ENCODE results near the gene ZNG1B.
"Not testable (repeated sequence)": the region's sequence is repeated elsewhere in the genome, so short reads cannot be mapped to it uniquely, and the experiment has no call there.

ZNG1B gene

GRCh38 chr2:113499019-113499885 lies 61.8 kb downstream of the ZNG1B start:
- H3K9me3 ChIP-seq (ENCODE audit: control insufficient read depth, insufficient read depth, low read length): not testable (repeated sequence)

GRCh38 chr2:113499886-113500722 lies 62.6 kb downstream of the ZNG1B start:
- not testable (repeated sequence) for H3K4me1 ChIP-seq (ENCODE audit: insufficient read depth, low read length); H3K9me3 ChIP-seq (ENCODE audit: control insufficient read depth, insufficient read depth, low read length); H3K9ac ChIP-seq (ENCODE audit: low read depth, low read length); H3K36me3 ChIP-seq (ENCODE audit: insufficient read depth, low read length)

More at GRCh38 chr2:113499019-113499885, 61.8 kb downstream of the ZNG1B start:
- H3K9ac ChIP-seq (ENCODE audit: low read depth, low read length); H3K4me1 ChIP-seq (ENCODE audit: insufficient read depth, low read length); H3K36me3 ChIP-seq (ENCODE audit: insufficient read depth, low read length): not testable (repeated sequence)

GRCh38 chr2:113500723-113501038 lies 63.2 kb downstream of the ZNG1B start:
- not testable (repeated sequence) for H3K36me3 ChIP-seq (ENCODE audit: insufficient read depth, low read length); H3K9me3 ChIP-seq (ENCODE audit: control insufficient read depth, insufficient read depth, low read length); H3K9ac ChIP-seq (ENCODE audit: low read depth, low read length); H3K4me1 ChIP-seq (ENCODE audit: insufficient read depth, low read length)

GRCh38 chr2:113502216-113503093 lies 65.0 kb downstream of the ZNG1B start:
- H3K9ac ChIP-seq (ENCODE audit: low read depth, low read length); H3K4me1 ChIP-seq (ENCODE audit: insufficient read depth, low read length); H3K9me3 ChIP-seq (ENCODE audit: control insufficient read depth, insufficient read depth, low read length); H3K36me3 ChIP-seq (ENCODE audit: insufficient read depth, low read length): not testable (repeated sequence)

- not testable (repeated sequence) for H3K9me3 ChIP-seq (ENCODE audit: control insufficient read depth, insufficient read depth, low read length); H3K36me3 ChIP-seq (ENCODE audit: insufficient read depth, low read length); H3K4me1 ChIP-seq (ENCODE audit: insufficient read depth, low read length)
- H3K9ac ChIP-seq (ENCODE audit: low read depth, low read length): peak overlapping the region; percentile 28; the same call in 1 of the 2 replicates
Measured at GRCh38 chr2:113503094-113504042, 65.9 kb downstream of the ZNG1B start.

GRCh38 chr2:113504081-113504480 lies 66.6 kb downstream of the ZNG1B start:
- not testable (repeated sequence) for H3K9ac ChIP-seq (ENCODE audit: low read depth, low read length); H3K36me3 ChIP-seq (ENCODE audit: insufficient read depth, low read length); H3K9me3 ChIP-seq (ENCODE audit: control insufficient read depth, insufficient read depth, low read length); H3K4me1 ChIP-seq (ENCODE audit: insufficient read depth, low read length)

- not testable (repeated sequence) for H3K4me1 ChIP-seq (ENCODE audit: insufficient read depth, low read length); H3K9ac ChIP-seq (ENCODE audit: low read depth, low read length); H3K36me3 ChIP-seq (ENCODE audit: insufficient read depth, low read length); H3K9me3 ChIP-seq (ENCODE audit: control insufficient read depth, insufficient read depth, low read length)
Measured at GRCh38 chr2:113507394-113508140, 70.1 kb downstream of the ZNG1B start.

GRCh38 chr2:113508187-113508586 lies 70.7 kb downstream of the ZNG1B start:
- not testable (repeated sequence) for H3K9ac ChIP-seq (ENCODE audit: low read depth, low read length); H3K4me1 ChIP-seq (ENCODE audit: insufficient read depth, low read length); H3K9me3 ChIP-seq (ENCODE audit: control insufficient read depth, insufficient read depth, low read length); H3K36me3 ChIP-seq (ENCODE audit: insufficient read depth, low read length)

GRCh38 chr2:113510913-113511312 lies 73.4 kb downstream of the ZNG1B start:
- H3K36me3 ChIP-seq (ENCODE audit: insufficient read depth, low read length); H3K9me3 ChIP-seq (ENCODE audit: control insufficient read depth, insufficient read depth, low read length); H3K9ac ChIP-seq (ENCODE audit: low read depth, low read length); H3K4me1 ChIP-seq (ENCODE audit: insufficient read depth, low read length): not testable (repeated sequence)

- not testable (repeated sequence) for H3K9me3 ChIP-seq (ENCODE audit: control insufficient read depth, insufficient read depth, low read length); H3K36me3 ChIP-seq (ENCODE audit: insufficient read depth, low read length); H3K9ac ChIP-seq (ENCODE audit: low read depth, low read length); H3K4me1 ChIP-seq (ENCODE audit: insufficient read depth, low read length)
Measured at GRCh38 chr2:113511859-113512258, 74.4 kb downstream of the ZNG1B start.

GRCh38 chr2:113515457-113515856 lies 78.0 kb downstream of the ZNG1B start:
- not testable (repeated sequence) for H3K36me3 ChIP-seq (ENCODE audit: insufficient read depth, low read length); H3K9ac ChIP-seq (ENCODE audit: low read depth, low read length); H3K9me3 ChIP-seq (ENCODE audit: control insufficient read depth, insufficient read depth, low read length); H3K4me1 ChIP-seq (ENCODE audit: insufficient read depth, low read length)

- not testable (repeated sequence) for H3K4me1 ChIP-seq (ENCODE audit: insufficient read depth, low read length); H3K36me3 ChIP-seq (ENCODE audit: insufficient read depth, low read length); H3K9me3 ChIP-seq (ENCODE audit: control insufficient read depth, insufficient read depth, low read length); H3K9ac ChIP-seq (ENCODE audit: low read depth, low read length)
Measured at GRCh38 chr2:113515995-113516394, 78.5 kb downstream of the ZNG1B start.

GRCh38 chr2:113517025-113517424 lies 79.5 kb downstream of the ZNG1B start:
- H3K4me1 ChIP-seq (ENCODE audit: insufficient read depth, low read length); H3K36me3 ChIP-seq (ENCODE audit: insufficient read depth, low read length); H3K9me3 ChIP-seq (ENCODE audit: control insufficient read depth, insufficient read depth, low read length); H3K9ac ChIP-seq (ENCODE audit: low read depth, low read length): not testable (repeated sequence)

All from ES-I3 (cell line).